HepG2 (cell line): Measurements from ENCODE around the gene JPT2. TPM values are rescaled to one million over a fixed set of nuclear protein-coding genes. Genes with fewer than 3 reads are reported as not detected.
A peak's percentile ranks its signal among the peaks of the same experiment; 100 is the strongest.

Source experiments
- ARNT ChIP-seq: fragments of 450-650 bp; IDR thresholded peaks from 2 replicates; pipeline ENCODE4 v1.6.1; 2017
- KDM6A ChIP-seq: IDR thresholded peaks from 2 replicates; pipeline ENCODE4 v1.6.1; 2016; ENCODE audit warnings: low read depth
- NFE2 ChIP-seq: sonication (generic); formaldehyde crosslinking; IDR thresholded peaks from 2 replicates; pipeline ENCODE4 v1.4.0; 2020; ENCODE audit warnings: missing genetic modification reagents
- NR2F6 ChIP-seq, 2 experiments: IDR thresholded peaks; 2 replicates each; pipeline ENCODE4 v1.6.1; 2016; ENCODE audit warnings: antibody characterized with exemption in 1 of 2, mild to moderate bottlenecking in 1 of 2
- ONECUT2 ChIP-seq: sonication (generic); formaldehyde crosslinking; IDR thresholded peaks from 2 replicates; pipeline ENCODE4 v1.4.0; 2020; ENCODE audit warnings: missing genetic modification reagents
- SAFB2 ChIP-seq: sonication (generic); formaldehyde crosslinking; IDR thresholded peaks from 2 replicates; pipeline ENCODE4 v1.5.1; 2020; ENCODE audit warnings: missing genetic modification reagents, low read depth, mild to moderate bottlenecking, borderline replicate concordance
- SALL1 ChIP-seq: sonication (generic); formaldehyde crosslinking; IDR thresholded peaks from 2 replicates; pipeline ENCODE4 v1.8.0; 2022; ENCODE audit warnings: mild to moderate bottlenecking, missing genetic modification reagents
- SMAD3 ChIP-seq: sonication (generic); formaldehyde crosslinking; IDR thresholded peaks from 2 replicates; pipeline ENCODE4 v1.4.0; 2020; ENCODE audit warnings: missing genetic modification reagents
- SNAI1 ChIP-seq: sonication (generic); formaldehyde crosslinking; IDR thresholded peaks from 2 replicates; pipeline ENCODE4 v1.5.0; 2020; ENCODE audit warnings: mild to moderate bottlenecking, missing genetic modification reagents, borderline replicate concordance
- TBP ChIP-seq: sonication (generic); formaldehyde crosslinking; IDR thresholded peaks from 2 replicates; pipeline ENCODE4 v1.5.0; 2020; ENCODE audit warnings: missing genetic modification reagents
- TSC22D2 ChIP-seq: sonication (generic); formaldehyde crosslinking; IDR thresholded peaks from 2 replicates; pipeline ENCODE4 v1.5.1; 2020; ENCODE audit warnings: missing genetic modification reagents, mild to moderate bottlenecking, borderline replicate concordance
- ZFX ChIP-seq: sonication (generic); formaldehyde crosslinking; IDR thresholded peaks from 2 replicates; pipeline ENCODE4 v1.4.0; 2020; ENCODE audit warnings: mild to moderate bottlenecking, low read depth, missing genetic modification reagents, moderate library complexity
- ZNF224 ChIP-seq: sonication (generic); formaldehyde crosslinking; IDR thresholded peaks from 2 replicates; pipeline ENCODE4 v1.5.0; 2020; ENCODE audit warnings: mild to moderate bottlenecking, missing genetic modification reagents
- ZNF354B ChIP-seq: sonication (generic); formaldehyde crosslinking; IDR thresholded peaks from 2 replicates; pipeline ENCODE4 v1.8.0; 2022; ENCODE audit warnings: mild to moderate bottlenecking, missing genetic modification reagents
- ZNF44 ChIP-seq: sonication (generic); formaldehyde crosslinking; IDR thresholded peaks from 2 replicates; pipeline ENCODE4 v1.5.1; 2020; ENCODE audit warnings: mild to moderate bottlenecking, missing genetic modification reagents
- ZNF451 ChIP-seq: sonication (generic); formaldehyde crosslinking; IDR thresholded peaks from 2 replicates; pipeline ENCODE4 v1.5.0; 2020; ENCODE audit warnings: mild to moderate bottlenecking, missing genetic modification reagents
- ZNF557 ChIP-seq: sonication (generic); formaldehyde crosslinking; IDR thresholded peaks from 2 replicates; pipeline ENCODE4 v1.4.0; 2020; ENCODE audit warnings: missing genetic modification reagents
- ZNF652 ChIP-seq: IDR thresholded peaks from 2 replicates; pipeline ENCODE4 v1.6.1; 2016; ENCODE audit warnings: low read depth, borderline replicate concordance
- polyA plus RNA-seq, 8 experiments: library from polyadenylated mRNA; depleted of rRNA in 3 of 8; stranded (reverse) in 7 of 8; unstranded in 1 of 8; fragments of >200 nt; fragmentation: Illumina TruSeq in 4 of 8; extraction: Trizol in 4 of 8; gene quantifications; 2 replicates each; pipeline versions ENCODE4 v1.2.1 to v1.2.3, GENCODE V29; 2011 to 2016; ENCODE audit warnings: low read depth in 4 of 8, missing spikeins in 1 of 8, mixed read lengths in 1 of 8; ENCODE audit not compliant: insufficient read depth in 1 of 8
- total RNA-seq, 5 experiments: library from RNA; depleted of rRNA; stranded (reverse); fragments of >200 nt; fragmentation: Illumina TruSeq; extraction: Trizol; gene quantifications; 2 replicates each; pipeline ENCODE4 v1.2.3, GENCODE V29; 2016; ENCODE audit warnings: low read depth in 1 of 5
- TF ChIP-seq, protein P1 (sequence below): sonication (generic); formaldehyde crosslinking; IDR thresholded peaks from 2 replicates; pipeline ENCODE4 v1.8.0; 2022; ENCODE audit warnings: mild to moderate bottlenecking, missing genetic modification reagents; ENCODE audit not compliant: insufficient replicate concordance
- TF ChIP-seq, protein P2 (sequence below): sonication (generic); formaldehyde crosslinking; IDR thresholded peaks from 2 replicates; pipeline ENCODE4 v1.4.0; 2020; ENCODE audit warnings: missing genetic modification reagents, borderline replicate concordance
- TF ChIP-seq, protein P3 (sequence below): sonication (generic); formaldehyde crosslinking; IDR thresholded peaks from 2 replicates; pipeline ENCODE4 v1.5.0; 2020; ENCODE audit warnings: missing genetic modification reagents
- TF ChIP-seq, protein P4 (sequence below): sonication (generic); formaldehyde crosslinking; IDR thresholded peaks from 2 replicates; pipeline ENCODE4 v1.5.1; 2020; ENCODE audit warnings: missing genetic modification reagents, mild to moderate bottlenecking, borderline replicate concordance
- TF ChIP-seq, protein P5 (sequence below): sonication (generic); formaldehyde crosslinking; IDR thresholded peaks from 2 replicates; pipeline ENCODE4 v1.4.0; 2020; ENCODE audit warnings: missing genetic modification reagents

The JPT2 gene
- total and polyA plus RNA-seq, 2 of the 13 experiments (the other 11 are each of a cell fraction or from before 2014, with no cell fraction given) = 53.5 to 89.4 TPM

DNA sequence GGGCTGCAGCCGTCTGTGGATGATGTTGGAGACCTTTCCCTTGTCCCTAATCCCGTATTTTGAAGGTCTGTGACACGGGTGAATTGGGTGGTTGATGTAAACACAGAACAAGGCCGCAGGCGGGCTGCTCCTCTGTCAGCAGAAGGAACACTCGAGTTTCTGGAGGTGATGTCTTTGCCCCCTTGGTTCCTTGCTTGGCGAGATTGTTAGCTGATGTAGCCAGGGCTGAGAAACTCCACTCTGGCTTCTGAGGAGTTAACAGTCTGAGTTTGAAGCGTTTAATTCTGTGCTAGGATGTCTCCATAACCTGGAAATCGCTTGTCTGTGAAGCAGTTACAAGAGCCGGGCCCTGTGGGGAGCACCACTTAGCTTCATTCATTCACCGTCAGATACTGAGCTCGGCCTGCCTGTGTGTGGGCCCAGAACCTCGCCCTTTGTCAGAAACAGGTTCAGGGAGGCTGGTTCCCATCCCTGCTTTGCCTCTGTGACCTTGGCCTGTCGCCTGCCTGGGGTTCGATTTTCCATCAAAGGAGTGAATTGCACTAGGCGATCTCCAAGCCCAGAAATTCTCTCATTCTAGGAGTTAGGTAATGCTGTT lies 29.2 kb downstream of the JPT2 start (continued):
- TF ChIP-seq ZNF354B (CRISPR knock-in tag) = no peak
- TF ChIP-seq SALL1 = 0 out of 2 replicates have a peak, but pooled peaks have one; percentile 29
- TF ChIP-seq TBP = no peak
- TF ChIP-seq SMAD3 = 0 out of 2 replicates have a peak, but pooled peaks have one; percentile 31
- TF ChIP-seq ZNF451 (CRISPR knock-in tag) = no peak
- TF ChIP-seq, protein P1, sequence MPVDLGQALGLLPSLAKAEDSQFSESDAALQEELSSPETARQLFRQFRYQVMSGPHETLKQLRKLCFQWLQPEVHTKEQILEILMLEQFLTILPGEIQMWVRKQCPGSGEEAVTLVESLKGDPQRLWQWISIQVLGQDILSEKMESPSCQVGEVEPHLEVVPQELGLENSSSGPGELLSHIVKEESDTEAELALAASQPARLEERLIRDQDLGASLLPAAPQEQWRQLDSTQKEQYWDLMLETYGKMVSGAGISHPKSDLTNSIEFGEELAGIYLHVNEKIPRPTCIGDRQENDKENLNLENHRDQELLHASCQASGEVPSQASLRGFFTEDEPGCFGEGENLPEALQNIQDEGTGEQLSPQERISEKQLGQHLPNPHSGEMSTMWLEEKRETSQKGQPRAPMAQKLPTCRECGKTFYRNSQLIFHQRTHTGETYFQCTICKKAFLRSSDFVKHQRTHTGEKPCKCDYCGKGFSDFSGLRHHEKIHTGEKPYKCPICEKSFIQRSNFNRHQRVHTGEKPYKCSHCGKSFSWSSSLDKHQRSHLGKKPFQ (CRISPR knock-in tag) = peak; percentile 25
- no peak for TF ChIP-seq ZNF44 (CRISPR knock-in tag)
- no peak; the same call in 1 of the 2 replicates for TF ChIP-seq SAFB2 (CRISPR knock-in tag)
- TF ChIP-seq, protein P2, sequence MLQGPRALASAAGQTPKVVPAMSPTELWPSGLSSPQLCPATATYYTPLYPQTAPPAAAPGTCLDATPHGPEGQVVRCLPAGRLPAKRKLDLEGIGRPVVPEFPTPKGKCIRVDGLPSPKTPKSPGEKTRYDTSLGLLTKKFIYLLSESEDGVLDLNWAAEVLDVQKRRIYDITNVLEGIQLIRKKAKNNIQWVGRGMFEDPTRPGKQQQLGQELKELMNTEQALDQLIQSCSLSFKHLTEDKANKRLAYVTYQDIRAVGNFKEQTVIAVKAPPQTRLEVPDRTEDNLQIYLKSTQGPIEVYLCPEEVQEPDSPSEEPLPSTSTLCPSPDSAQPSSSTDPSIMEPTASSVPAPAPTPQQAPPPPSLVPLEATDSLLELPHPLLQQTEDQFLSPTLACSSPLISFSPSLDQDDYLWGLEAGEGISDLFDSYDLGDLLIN = no peak
- 0 out of 2 replicates have a peak, but pooled peaks have one; percentile 43 for TF ChIP-seq SNAI1 (CRISPR knock-in tag)
- no peak for TF ChIP-seq TSC22D2 (CRISPR knock-in tag)
- peak; percentile 67; the same call in 1 of the 2 replicates for TF ChIP-seq ZFX (CRISPR knock-in tag)
- no peak for TF ChIP-seq KDM6A (CRISPR knock-in tag)
- TF ChIP-seq ZNF652 (CRISPR knock-in tag) = 0 out of 2 replicates have a peak, but pooled peaks have one; percentile 33
- 0 out of 2 replicates have a peak, but pooled peaks have one; percentile 17 for TF ChIP-seq NR2F6 (IDR thresholded peaks at IDR 0.05)
- TF ChIP-seq NR2F6 (CRISPR knock-in tag; IDR thresholded peaks at IDR 0.05) = peak; percentile 51
- TF ChIP-seq NFE2 (CRISPR knock-in tag) = no peak
- TF ChIP-seq, protein P3, sequence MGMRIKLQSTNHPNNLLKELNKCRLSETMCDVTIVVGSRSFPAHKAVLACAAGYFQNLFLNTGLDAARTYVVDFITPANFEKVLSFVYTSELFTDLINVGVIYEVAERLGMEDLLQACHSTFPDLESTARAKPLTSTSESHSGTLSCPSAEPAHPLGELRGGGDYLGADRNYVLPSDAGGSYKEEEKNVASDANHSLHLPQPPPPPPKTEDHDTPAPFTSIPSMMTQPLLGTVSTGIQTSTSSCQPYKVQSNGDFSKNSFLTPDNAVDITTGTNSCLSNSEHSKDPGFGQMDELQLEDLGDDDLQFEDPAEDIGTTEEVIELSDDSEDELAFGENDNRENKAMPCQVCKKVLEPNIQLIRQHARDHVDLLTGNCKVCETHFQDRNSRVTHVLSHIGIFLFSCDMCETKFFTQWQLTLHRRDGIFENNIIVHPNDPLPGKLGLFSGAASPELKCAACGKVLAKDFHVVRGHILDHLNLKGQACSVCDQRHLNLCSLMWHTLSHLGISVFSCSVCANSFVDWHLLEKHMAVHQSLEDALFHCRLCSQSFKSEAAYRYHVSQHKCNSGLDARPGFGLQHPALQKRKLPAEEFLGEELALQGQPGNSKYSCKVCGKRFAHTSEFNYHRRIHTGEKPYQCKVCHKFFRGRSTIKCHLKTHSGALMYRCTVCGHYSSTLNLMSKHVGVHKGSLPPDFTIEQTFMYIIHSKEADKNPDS (CRISPR knock-in tag) = no peak
- TF ChIP-seq ZNF224 (CRISPR knock-in tag) = 0 out of 2 replicates have a peak, but pooled peaks have one; percentile 24
- 0 out of 2 replicates have a peak, but pooled peaks have one; percentile 51 for TF ChIP-seq ONECUT2
- TF ChIP-seq ARNT = no peak
- TF ChIP-seq, protein P4, sequence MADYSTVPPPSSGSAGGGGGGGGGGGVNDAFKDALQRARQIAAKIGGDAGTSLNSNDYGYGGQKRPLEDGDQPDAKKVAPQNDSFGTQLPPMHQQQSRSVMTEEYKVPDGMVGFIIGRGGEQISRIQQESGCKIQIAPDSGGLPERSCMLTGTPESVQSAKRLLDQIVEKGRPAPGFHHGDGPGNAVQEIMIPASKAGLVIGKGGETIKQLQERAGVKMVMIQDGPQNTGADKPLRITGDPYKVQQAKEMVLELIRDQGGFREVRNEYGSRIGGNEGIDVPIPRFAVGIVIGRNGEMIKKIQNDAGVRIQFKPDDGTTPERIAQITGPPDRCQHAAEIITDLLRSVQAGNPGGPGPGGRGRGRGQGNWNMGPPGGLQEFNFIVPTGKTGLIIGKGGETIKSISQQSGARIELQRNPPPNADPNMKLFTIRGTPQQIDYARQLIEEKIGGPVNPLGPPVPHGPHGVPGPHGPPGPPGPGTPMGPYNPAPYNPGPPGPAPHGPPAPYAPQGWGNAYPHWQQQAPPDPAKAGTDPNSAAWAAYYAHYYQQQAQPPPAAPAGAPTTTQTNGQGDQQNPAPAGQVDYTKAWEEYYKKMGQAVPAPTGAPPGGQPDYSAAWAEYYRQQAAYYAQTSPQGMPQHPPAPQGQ = no peak
- TF ChIP-seq, protein P5, sequence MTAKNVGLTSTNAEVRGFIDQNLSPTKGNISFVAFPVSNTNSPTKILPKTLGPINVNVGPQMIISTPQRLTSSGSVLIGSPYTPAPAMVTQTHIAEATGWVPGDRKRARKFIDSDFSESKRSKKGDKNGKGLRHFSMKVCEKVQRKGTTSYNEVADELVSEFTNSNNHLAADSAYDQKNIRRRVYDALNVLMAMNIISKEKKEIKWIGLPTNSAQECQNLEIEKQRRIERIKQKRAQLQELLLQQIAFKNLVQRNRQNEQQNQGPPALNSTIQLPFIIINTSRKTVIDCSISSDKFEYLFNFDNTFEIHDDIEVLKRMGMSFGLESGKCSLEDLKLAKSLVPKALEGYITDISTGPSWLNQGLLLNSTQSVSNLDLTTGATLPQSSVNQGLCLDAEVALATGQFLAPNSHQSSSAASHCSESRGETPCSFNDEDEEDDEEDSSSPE (CRISPR knock-in tag) = no peak
- TF ChIP-seq ZNF557 (CRISPR knock-in tag) = no peak
